ENCODE data around the gene WSB2.

The WSB2 gene

DNA sequence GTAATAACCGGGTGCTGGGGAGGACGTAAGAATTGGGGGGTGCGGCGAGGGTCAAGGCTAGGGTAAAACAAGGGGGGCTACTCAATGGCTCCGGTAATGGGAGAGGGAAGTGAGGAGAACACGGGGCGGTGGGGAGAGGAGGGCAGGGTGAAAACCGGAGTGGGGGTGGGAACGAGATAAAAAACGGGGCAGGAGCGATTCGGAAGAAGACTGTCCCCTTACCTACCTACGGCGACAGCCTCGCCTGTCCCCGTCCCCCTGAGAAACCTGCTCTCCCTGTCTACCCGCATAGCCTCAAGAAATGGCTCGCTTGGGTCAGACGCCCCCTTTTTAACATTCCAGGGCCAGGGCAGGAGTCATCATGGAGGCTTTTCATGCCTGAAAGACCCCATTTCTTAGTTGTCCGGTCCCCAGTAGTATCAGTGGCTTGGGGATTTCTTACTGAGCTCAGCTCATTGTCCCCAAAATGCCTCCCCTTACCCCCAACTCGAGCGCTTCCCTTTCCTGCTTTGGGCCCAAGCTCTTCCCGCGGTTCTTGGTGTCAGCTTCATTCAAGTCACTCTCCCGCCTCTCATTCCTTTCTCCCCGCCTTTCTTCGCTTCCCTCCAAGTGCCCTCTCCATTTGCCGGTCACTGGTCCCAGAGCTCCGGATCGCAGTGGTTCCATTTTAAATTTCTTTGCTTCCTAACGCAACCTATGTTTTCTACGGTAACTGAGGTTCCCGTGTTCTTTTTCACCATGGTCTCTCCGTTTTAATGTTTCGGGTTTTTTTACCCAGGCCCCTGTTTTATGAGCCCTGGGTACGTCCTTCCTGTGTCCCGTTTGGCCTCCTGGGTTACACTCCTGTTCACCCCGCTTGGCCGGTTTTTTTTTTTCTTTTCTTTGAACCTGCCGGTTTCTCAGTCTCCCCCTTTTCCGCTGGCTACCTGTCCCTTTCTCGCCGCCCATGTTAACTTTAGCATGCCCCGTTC, 1.2 kb upstream of the WSB2 start:
- peak; percentile 19 for DNase-seq

DNA sequence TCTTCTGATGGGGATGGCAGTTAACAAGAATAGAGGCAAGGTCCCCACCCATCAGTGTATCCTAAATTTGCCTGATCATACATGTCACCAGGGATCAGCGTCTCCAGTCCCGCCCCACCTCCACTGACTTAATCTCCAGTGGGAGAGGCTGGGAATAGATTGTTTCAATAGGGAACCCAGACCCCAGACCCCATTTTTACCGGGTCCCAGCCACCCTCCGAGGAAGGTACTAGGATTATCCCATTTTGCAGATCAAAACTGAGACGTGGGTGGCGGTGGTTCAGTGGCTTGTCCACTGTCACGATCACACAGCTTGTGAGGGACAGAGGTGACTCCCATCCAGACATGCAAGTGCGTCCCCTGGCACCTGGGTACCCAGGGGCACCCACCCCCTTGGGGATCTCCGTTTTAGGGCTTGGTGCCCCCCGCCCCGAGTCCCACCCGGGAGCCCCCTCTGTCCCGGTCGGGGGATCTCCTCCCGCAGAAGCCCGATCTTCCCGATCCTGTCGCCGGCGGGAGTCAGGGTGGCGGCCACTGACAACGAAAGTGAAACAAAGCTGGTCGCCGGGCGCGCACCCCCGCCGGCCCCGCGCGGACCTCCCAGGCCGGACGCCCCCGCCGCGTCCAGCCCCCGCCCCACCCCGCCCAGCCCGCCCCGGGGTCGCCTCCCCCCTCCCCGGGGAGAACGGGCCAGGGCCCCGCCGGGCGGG, 523 bp downstream of the WSB2 start:
- no peak for DNase-seq

DNA sequence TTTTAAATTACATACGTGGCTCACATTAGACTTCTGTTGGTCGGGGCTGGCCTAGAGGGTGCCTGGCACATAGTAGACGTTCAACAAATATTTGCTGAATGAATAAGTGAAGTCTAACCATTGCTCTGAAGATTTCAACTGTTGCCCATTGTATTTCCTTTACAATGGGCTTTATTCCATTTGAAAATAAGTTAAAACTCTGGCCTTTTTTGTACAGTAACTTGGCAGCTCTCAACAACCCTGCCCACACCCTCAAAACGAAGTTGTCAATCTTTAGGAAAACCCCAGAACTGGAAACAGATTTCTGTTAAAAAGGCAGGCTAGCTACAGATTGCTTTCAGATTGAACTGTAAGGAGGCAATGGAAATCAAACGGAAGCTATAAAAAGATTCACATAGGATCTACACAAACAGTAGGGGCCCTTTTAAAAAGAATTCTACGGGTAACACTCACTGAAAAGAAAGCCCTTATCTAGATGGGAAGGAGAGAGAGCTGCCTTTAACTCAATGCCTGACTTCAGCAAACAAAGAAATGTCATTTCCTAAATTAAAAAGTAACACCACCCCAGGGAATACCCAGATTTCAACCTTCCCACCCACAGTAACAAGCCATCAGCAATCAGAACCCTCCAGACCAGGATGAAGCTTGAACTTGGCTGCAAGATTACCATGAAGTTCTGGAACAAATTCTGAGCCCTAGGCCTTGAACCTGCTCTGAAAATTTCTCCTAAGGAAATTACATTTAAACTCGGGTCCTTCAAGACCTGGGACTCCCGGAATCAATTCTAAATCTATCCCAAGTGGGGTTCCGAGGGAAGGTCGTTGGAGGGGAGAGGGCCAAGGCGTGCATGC, 1.4 kb downstream of the WSB2 start:
- DNase-seq = peak; percentile 18

DNA sequence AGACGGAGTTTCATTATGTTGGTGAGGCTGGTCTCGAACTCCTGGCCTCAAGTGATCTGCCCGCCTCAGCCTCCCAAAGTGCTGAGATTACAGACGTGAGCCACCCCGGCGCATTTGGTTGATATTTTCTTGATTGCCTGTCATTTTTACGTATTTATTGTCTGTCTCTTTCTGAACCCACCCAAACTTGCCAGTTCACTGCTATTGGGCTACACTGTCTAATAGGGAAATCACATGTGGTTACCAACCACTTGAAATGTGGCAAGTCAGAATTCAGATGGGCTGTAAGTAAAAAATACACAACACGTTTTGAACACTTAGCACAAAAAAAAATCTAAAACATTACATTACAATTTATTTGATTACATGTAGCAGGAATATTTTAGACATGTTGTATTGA, 2.1 kb downstream of the WSB2 start:
- DNase-seq = no peak

DNA sequence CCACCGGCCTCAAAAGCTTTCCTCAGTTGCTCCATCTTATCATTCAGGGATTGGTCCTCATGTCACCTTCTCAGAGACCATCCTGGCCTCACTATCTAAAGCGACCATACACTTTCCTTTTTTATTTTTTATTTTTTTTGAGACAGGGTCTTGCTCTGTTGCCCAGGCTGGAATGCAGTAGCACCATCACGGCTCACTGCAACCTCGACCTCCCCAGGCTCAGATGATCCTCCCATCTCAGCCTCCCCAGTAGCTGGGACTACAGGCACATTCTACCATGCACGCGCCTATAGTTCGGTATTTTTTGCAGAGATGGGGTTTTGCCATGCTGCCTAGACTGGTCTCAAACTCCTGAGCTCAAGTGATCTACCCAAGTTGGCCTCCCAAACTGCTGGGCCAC, 2.8 kb downstream of the WSB2 start:
- DNase-seq = no peak

DNA sequence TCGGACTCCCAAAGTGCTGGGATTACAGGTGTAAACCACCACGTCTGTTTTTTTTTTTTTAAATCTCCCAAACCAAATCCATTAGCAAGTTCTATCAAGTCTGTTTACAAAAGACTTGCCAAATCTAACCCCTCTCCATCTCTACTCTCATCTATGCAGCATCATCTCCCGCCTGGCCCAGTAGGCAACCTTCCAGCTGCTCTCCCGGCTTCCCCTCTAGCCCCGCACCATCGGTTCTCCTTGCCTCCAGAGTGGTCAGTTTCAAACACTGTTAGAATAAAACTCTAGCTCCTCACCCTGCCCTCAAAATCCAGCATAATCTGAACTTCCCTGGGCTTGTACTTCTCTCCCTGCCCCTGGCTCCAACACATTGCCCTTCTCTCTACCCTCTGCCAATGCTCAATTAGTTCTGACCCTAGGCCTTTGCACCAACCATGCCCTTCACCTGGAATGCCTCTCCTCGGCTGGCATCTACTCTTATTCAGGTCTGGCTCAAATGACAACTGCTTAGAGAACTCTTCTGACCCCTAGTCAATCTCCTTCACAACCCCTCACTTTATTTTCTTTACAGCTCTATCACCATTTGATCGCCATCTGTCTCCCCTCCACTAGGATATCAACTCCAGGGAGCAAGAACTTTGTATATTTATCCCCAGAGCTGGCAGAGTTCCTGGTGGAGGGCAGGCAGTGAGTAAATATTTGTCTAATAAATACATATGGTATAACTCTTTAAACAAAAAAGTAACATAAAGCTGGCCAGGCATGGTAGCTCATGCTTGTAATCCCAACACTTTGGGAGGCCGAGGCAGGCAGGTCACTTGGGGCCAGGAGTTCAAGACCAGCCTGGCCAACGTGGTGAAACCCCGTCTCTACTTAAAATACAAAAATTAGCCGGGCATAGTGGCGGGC, 4.9 kb downstream of the WSB2 start:
- peak; percentile 72 for DNase-seq

DNA sequence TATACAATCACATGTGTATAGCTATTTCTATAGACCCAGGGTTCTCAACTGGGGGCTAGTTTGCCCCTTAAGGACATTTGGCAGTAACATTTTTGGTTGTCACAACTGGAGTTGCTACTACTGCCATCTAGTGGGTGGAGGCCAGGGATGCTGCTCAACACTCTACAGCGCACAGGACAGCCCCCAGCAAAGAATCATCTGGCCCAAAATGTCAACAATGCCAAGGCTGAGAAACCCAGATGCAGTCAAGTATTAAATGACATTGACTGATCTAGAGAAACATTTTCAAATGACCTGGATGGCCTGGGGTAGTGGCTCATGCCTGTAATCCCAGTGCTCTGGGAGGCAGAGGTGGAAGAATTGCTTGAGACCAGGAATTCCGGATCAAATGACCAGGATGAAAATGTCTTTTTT, 5.8 kb downstream of the WSB2 start:
- no peak for DNase-seq

DNA sequence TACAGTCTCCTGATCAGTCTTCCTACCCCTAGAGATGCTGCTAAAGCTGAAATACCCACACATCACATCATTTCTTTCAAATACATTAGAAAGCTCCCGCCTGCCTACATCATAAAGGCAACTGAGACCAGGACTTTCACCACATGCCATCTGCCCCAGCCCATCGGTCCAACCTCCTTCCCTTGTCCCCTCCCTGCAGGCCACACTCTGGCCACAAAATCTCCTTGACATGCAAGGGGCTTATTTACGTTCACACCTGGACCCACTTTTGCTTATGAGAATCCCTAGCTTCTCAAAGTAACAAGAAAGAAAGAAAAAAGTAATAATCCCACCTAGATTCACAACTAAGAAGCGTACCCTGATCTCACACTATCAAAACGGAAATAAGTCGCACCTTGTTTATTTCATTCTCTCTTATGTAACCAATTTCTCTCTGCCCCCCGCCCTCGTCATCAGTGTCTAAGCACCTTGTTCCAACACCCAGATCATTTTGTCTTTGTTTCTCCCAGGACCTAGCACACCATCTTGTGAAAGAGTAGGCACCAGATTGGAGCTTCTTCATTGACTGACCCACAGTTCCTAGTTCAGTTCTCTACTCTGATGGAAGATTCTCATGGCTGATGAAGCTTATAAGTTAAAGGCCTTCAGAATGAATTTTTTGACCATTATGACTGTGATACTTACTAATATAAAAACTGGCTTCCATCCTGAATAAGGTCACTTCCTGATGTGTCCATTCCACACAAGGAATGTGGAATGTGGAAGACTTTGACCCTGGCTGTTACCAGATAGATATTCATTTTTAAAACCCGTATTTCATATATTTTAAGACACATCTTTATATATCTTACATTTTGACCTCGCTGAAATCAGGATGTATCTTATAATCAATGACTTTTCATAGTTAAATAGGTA, 7.7 kb downstream of the WSB2 start:
- no peak for DNase-seq

DNA sequence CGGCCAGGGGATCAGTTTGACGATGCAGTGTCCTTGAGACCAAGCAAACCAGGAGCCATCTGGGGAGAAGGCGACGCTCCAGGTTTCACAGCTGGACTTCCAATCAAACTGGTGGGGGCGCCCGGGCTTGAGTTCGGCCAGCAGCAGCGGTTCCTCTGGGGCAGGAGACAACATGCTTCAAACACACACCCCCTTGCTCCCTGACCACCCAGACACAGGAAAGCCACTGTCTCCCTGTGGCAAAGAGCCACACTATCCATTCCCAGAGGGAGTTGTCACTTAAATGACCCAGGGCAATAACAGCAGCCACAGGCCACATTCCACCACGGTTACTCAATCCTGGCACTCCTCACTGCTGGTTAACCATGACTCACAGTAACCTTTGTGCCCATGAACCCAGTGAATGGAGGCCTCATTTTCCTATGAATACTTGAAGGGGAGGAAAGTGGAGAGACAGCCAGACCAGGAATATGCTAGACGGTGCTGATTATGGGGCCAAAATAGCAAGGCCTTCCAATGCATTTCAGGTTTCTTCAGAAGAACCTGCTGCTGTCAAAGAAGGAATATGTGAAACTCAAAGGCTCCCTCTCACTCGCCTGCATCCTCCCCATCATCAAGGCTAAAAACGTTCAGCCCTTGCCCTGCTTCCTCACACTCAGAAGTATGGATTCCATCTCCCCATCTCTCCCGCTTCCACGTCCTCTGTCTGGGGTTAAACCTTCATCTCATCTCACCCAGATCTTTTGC, 8.5 kb downstream of the WSB2 start:
- no peak for DNase-seq

DNA sequence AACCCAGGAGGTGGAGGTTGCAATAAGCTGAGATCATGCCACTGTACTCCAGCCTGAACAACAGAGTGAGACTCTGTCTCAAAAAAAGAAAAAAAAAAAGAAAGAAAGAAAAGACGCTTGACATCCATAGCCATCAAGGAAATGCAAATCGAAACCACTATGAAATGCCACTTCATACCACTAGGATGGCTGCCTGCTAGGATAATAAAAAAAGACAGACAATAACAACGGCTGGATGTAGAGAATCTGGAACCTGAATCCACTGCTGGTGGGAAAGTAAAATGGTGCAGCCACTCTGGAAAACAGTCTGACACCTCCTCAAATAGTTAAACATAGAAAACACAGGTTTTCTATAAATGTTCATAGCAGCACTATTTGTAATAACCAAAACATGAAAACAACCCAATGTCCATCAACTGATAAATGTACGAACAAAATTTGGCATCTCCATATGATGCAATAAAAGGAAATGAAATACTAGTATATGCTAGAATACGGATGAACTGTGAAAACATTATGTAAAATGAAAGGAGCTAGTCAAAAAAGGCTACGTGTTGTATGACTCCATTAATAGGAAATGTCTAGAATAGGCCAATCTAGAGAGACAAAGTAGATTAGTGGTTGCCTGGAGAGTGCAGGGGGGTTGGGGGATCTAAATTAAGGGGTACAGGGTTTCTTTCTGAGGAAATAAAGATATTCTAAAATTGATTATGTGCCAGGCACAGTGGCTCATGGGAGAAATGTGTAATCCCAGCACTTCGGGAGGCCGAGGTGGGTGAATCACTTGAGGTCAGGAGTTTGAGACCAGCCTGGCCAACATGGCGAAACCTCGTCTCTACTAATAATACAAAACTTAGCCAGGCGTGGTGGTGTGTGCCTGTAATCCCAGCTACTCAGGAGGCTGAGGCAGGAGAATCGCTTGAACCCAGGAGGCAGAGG, 9.7 kb downstream of the WSB2 start:
- DNase-seq = no peak

DNA sequence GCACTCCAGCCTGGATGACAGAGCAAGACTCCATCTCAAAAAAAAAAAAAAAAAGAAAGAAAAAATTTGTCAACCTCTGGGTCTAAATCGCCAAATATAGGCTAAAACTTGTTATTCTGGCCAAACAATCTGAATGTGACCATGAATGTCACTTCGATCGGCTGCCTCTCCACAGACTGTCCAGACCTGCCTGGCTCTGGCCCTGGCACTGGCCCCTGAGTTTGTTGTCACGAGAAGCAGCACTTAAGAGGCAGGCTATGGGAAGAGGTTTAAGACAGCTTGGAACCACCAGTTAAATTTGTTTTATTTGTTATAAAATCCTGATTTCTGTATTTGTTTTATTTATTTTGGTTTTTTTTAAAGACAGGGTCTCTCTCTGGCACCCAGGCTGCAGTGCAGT, 14.5 kb downstream of the WSB2 start:
- DNase-seq = no peak

DNA sequence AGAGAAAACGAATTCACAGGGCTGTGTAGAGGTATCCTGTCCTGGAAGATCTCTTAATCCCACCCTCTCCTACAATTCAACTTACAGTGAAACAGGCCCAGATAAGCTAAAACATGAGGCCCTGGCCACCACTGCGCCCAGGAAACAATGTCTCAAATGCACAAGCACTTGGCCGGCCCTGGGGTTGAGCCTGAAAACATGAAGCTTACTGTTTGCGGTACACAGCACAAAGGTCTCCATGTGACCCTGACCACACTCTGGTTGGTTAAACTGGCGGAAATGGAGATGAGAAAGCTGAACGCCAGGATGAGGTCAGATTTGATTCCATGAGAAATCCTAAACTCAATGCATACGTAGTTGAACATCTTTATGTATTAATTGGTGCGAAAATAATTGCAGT, 16.4 kb downstream of the WSB2 start:
- DNase-seq = no peak

DNA sequence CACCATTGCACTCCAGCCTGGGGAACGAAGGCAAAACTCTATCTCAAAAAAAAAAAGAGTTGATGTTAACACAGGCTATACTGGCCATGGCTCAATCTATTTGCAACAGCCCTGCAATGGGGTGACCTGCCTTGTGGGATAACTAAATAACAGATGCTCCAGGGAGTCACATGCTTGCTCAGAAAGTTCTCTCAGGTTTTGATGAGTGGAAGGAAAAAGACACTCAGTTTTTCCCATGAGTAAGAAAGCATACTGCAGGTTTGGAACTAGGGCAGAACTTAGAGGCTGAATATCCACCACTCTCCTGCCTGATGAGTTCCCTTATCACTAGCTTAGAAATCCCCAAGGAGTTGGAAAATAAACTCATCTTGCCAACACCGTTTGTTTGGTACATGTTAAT, 16.9 kb downstream of the WSB2 start:
- DNase-seq = no peak

DNA sequence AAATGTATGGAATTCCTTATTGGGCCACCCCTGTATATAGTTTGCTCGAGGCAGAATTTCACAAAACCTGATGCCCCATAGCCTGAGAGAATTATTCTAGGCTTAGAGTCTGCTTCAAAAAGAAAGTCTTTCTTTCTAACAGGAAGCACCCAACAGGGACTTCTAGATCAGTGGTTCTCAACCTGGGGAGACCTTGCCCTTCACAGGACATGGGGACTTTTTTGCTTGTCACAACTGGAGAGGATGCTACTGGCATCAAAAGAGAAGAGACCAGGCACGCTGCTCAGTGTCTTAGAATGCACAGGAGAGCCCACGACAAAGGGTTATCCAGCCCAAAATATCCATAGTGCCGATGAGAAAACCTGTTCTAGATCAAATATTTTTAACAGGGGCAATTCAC, 18.9 kb downstream of the WSB2 start:
- DNase-seq = no peak

DNA sequence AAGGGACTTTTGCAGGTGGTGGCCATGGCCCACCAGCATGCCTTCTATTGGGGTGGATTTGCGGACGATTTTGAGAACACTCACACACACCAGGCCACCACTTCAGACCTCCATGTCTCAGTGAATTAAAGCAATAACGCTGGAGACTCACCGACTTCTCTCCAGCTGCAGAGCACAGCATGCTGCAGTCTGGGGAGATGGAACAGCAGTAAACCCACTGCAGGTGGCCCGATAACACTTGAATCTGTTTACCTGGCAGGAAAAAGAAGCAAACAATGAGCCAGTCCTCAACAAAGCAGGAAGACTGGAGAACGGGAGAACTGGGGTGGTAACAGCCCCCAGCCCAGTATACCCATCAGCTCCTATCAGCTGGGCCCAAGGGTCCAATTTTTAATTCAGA, 22.8 kb downstream of the WSB2 start:
- DNase-seq = peak; percentile 64

DNA sequence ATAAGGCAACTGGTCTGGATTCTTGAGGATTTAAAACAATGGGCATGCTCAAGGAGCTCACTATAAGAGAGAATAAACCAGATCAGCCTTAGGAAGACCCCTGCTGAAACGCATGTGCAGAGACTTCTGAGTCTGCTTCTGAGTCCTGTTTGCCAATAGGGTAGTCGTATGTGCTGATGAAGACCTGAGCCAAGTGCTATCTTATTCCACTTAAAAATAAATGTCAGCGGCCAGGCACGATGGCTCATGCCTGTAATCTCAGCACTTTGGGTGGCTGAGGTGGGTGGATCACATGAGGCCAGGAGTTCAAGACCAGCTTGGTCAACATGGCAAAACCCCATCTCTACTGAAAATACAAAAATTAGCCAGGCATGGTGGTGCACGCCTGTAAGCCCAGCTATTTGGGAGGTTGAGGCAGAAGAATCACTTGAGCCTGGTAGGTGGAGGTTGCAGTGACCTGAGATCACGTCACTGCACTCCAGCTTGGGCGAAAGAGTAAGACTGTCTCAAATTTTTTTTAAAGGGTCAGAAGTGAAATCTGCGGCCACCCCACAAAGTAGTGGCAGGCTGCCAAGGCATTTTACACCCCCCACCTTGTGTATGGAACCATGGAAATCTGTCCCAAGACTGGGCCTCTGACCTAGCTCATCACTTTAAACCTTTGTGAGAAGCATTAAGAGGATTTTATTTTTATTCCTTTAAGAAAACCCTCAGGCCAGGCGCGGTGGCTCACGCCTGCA, 24.1 kb downstream of the WSB2 start:
- DNase-seq = no peak

DNA sequence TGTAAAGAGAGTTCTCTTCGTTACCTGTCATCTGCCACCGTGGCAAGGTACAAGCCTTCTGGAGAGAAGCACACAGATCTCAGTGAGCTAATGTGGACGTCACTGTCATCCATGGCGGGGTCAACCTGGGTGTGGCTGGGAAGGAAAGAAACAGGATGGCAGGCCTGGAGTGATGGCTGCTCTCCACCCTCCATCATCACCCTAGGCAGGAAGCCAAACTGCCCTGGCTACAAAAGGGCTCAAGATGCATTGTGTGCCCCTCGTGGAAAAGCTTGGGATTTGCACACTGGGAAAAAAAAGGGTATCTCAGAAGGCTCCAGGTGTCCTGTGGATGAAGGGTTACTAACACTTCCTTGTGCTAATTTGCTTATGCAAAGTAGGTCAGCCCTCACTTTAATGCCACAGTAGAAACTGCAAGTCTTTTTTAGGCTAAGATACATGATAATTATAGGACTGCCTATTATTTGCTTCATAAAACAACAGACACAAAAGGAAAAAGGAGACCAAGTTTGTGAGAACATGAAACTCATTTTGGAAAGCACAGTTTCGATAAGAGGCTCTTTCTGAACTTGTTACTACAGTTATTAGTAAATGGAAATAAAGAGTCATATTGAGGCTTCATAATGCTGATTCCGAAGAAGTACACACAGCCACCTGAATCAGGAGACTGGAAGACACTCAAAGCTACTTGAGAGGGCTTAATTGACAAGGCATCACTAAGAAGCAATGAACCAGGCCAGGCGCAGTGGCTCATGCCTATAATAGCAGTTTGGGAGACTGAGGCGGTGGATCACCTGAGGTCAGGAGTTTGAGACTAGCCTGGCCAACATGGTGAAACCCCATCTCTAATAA, 25.6 kb downstream of the WSB2 start:
- peak; percentile 30 for DNase-seq
